K562 (cell line): ENCODE measurements around the gene CPSF7. TPM values are rescaled to one million over a fixed set of nuclear protein-coding genes. Genes with fewer than 3 reads are reported as not detected.

Source experiments
- PPARD ChIP-seq: fragments of 250-450 bp; sonication (Bioruptor Pico); IDR thresholded peaks from 2 replicates; pipeline ENCODE4 v1.8.0; 2022; ENCODE audit warnings: inconsistent platforms, mild to moderate bottlenecking, moderate library complexity
- REST ChIP-seq, 2 experiments: fragments of 450-650 bp; formaldehyde crosslinking in 1 of 2; IDR thresholded peaks; 2 replicates each; pipeline versions ENCODE4 v1.4.0 to v1.6.1; 2014 to 2020; ENCODE audit warnings: mild to moderate bottlenecking in 2 of 2, borderline replicate concordance in 1 of 2, low read depth in 1 of 2
- TEAD1 ChIP-seq, 2 experiments: fragments of 450-650 bp in 1 of 2; sonication (generic) in 1 of 2; formaldehyde crosslinking; IDR thresholded peaks; 2 replicates each; pipeline versions ENCODE4 v1.4.0 to v1.8.0; 2020 to 2022; ENCODE audit warnings: mild to moderate bottlenecking in 2 of 2, missing genetic modification reagents in 1 of 2
- polyA plus RNA-seq, 8 experiments: library from polyadenylated mRNA; depleted of rRNA in 4 of 8; stranded (reverse) in 5 of 8; unstranded in 3 of 8; fragments of >200 nt; fragmentation: Nextera tagmentation in 2 of 8; fragmentation: Illumina TruSeq in 1 of 8; extraction: Ambion mirVana in 2 of 8; extraction: Trizol in 1 of 8; gene quantifications; 2 replicates each; pipeline versions ENCODE4 v1.2.1 to v1.2.3, GENCODE V29; 2011 to 2014; ENCODE audit warnings: inconsistent platforms in 1 of 8, missing spikeins in 1 of 8
- total RNA-seq, 7 experiments: library from RNA; depleted of rRNA in 6 of 7; stranded (reverse); fragments of >200 nt in 6 of 7; fragmentation: Illumina TruSeq in 2 of 7; extraction: Trizol in 2 of 7; gene quantifications; 2 replicates each; pipeline versions ENCODE4 v1.2.1 to v1.2.3, GENCODE V29; 2011 to 2021; ENCODE audit warnings: low replicate concordance in 1 of 7
- TF ChIP-seq, protein P1 (sequence below): sonication (generic); formaldehyde crosslinking; IDR thresholded peaks from 2 replicates; pipeline ENCODE4 v1.8.0; 2023; ENCODE audit warnings: mild to moderate bottlenecking, missing genetic modification reagents
- TF ChIP-seq, protein P2 (sequence below), 2 experiments: fragments of 450-650 bp in 1 of 2; sonication (generic) in 1 of 2; formaldehyde crosslinking in 1 of 2; IDR thresholded peaks in 1 of 2; conservative IDR thresholded peaks in 1 of 2; 2 replicates each; pipeline versions ENCODE4 v1.6.1 to v1.8.1; 2016 to 2023; ENCODE audit warnings: mild to moderate bottlenecking in 2 of 2, moderate library complexity in 2 of 2, inconsistent platforms in 1 of 2, missing genetic modification reagents in 1 of 2

The CPSF7 gene
- total and polyA plus RNA-seq, 9 of the 15 experiments (the other 6 are each of a cell fraction or from before 2014, with no cell fraction given): 14.8 to 104 (median 44.1) TPM

- TF ChIP-seq, protein P1, sequence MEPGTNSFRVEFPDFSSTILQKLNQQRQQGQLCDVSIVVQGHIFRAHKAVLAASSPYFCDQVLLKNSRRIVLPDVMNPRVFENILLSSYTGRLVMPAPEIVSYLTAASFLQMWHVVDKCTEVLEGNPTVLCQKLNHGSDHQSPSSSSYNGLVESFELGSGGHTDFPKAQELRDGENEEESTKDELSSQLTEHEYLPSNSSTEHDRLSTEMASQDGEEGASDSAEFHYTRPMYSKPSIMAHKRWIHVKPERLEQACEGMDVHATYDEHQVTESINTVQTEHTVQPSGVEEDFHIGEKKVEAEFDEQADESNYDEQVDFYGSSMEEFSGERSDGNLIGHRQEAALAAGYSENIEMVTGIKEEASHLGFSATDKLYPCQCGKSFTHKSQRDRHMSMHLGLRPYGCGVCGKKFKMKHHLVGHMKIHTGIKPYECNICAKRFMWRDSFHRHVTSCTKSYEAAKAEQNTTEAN (CRISPR knock-in tag): no peak
- no peak for TF ChIP-seq TEAD1 (CRISPR knock-in tag; IDR thresholded peaks at IDR 0.05)
- TF ChIP-seq, protein P2, sequence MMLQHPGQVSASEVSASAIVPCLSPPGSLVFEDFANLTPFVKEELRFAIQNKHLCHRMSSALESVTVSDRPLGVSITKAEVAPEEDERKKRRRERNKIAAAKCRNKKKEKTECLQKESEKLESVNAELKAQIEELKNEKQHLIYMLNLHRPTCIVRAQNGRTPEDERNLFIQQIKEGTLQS (IDR thresholded peaks at IDR 0.05): no peak
- TF ChIP-seq, protein P2 (CRISPR knock-in tag; conservative IDR thresholded peaks at IDR 0.05): no peak
- TF ChIP-seq REST (IDR thresholded peaks at IDR 0.05; ENCODE audit: borderline replicate concordance): no peak
- TF ChIP-seq REST (CRISPR knock-in tag; IDR thresholded peaks at IDR 0.05; ENCODE audit: low read depth): no peak
- TF ChIP-seq PPARD: no peak
These were observed 26.1 kb downstream of the CPSF7 start (continued) for GRCh38 chr11:61403658-61404057.
